T-helper 1 cell (primary cell): ENCODE results near the gene C1orf167.

Source experiments
- DNase-seq, 5 donors: peaks; one replicate each; pipeline ENCODE4 v3.0.0-alpha.2; 2012 to 2020

C1orf167 gene

DNA sequence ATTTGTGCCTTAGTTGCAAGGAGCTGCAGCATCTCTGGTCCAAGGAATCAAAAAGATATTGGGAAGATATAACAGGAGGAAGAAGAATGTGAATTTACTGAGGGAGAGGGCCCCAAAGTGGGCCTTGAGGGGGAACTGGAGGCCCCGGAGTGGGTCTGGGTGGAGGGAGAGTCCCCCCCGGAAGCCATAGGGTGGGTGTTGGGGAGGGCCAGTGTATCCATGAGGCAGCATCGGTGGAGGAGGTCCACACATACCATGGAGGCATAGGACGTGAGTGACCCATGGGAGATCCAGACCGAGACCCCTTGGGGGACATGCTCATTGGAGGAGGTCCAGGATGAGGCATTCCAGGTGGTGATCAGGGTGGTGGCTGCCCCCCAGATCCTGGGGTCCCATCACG lies 708 bp upstream of the C1orf167 start:
- DNase-seq: no peak

GRCh38 chr1:11764115-11764514 lies 2.1 kb downstream of the C1orf167 start:
- DNase-seq: no peak

DNA sequence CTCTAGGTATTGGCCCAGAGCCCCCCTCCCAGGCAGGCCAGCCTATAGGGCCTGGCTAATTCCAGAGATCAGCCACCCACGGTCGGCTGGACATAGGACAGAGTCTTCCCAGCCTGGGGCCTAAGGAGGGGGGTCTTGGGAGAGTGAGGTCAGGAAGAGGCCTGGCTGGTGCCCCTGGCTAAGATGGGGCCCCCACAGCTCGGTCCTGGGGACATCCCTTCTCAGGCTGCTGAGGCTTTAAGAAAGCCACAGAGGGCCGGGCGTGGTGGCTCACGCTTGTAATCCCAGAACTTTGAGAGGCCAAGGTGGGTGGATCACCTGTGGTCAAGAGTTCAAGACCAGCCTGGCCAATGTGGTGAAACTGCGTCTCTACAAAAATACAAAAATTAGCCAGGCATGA lies 2.5 kb downstream of the C1orf167 start:
- DNase-seq: no peak

DNA sequence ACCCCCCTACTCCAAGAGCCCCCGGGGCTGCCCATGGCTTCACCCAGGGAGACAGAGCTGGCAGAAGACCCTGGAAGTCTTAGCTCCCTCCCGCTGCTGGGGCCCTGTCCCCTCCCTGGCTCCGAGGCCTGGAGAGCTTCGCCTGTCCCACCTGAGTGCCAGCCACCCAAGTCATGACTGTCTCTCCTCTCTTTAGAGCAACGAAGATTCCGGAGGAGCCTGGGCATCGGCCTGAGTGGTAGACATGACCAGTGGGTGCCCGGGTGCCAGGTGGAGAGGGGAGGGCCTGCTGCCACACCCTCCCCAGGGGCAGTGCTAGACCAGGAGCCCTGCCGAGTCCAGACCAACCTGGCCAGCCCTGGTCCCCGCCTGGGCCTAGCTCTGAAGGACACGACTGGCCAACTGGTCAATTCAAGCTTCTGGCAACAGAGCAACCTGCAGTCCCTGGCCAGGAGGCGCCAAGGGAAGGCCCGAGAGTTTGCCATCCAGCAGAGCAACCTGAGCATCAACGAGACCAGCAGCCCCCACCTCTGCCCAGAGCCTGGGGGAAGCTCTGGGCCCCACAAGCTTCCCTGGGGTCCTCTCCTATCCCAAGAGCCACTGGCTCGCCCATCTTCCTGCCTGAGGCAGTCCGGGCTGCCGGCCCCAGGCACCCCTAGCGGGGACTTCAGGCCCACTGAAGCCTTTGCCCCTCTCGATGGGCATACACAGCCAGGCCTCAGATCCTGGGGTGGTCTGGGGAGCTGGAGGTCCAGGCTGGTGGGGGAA lies 3.9 kb downstream of the C1orf167 start:
- no peak for DNase-seq

DNA sequence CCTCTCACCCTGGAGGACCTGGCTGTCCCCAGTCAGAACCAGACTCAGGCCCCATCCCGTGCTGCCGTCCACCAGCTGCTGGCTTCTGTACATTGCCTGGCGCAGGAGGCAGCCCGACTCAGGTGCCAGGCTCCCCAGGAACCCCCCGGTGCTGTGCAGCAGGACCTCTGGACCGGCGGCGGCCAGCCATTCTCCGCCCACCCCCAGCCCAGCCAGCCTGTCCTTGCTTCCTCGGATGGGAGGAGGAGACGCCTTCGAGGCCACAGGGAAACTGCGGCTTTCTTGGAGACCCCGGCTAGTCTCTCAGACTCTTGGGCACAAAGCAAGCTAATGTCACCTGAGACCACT lies 4.4 kb downstream of the C1orf167 start:
- DNase-seq: no peak

DNA sequence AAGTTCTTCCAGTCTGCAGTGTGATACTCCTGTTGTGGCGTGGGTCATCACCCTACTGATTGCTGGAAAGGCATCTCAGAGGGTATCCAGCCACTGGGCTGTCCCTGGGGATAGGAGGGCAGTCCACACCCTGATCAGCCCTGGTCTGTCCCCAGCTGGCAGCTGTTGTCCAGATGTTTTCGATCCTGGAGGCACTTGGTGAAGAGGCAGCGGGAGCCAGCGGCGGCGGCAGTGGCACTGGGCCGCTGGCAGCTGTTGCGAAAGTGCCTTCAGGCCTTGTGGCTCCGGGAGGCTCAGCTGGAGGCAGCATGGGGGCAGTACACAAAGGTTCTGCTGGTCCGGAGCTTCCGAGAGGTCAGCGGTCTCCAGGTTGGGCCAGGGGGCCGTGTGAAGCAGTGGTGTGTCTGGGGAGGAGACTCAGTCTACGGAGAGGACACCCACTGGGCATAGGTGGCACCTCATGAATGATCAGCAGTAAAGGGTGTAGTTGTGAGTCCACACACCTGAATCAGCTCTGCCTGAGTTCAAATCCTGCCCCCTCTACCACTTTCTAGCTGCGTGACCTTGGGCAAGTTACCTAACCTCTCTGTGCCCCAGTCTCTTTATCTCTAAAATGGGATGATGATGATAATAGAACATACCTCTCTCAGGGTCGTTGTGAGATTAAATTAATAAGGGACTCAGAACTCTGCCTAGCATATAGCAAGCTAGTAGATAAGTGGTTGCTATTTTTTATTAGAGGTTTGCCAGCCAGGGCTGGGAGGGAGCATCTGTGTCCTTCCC lies 6.1 kb downstream of the C1orf167 start:
- no peak for DNase-seq

- DNase-seq: no peak
These were observed 6.8 kb downstream of the C1orf167 start for GRCh38 chr1:11768821-11769220.

DNA sequence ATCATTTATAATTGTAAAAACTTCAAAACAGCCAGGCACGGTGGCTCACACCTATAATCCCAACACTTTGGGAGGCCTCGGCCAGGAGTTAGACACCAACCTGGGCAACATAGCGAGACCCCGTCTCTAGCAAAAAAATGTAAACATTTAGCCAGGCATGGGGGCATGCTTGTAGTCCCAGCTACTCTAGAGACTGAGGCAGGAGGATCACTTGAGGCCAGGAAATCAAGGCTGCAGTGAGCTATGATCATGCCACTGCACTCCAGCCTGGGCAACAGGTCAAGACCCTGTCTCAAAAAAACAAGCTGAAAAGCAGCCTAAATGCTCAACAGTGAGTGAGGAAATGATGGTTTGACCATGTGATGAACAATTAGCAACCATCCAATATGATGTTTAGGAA lies 7.3 kb downstream of the C1orf167 start:
- DNase-seq: no peak

DNA sequence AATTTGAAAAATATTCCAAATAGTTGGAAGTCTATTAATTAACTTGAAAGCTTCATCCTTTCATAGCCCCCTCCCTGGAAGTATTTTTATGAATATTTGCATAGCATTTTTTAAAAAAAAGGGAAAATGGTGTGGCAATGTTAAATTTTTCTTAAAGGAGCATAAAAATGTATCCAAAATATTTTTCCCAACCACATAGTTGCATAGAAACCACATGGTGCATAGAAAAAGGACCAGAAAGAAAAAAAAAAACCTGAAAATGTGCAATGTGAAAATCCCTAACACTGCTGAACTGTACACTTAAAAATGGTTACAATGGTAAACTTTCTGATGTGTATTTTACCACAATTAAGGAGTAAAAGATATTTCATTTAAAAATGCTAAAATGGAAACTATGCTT lies 8.0 kb downstream of the C1orf167 start:
- DNase-seq: no peak

DNA sequence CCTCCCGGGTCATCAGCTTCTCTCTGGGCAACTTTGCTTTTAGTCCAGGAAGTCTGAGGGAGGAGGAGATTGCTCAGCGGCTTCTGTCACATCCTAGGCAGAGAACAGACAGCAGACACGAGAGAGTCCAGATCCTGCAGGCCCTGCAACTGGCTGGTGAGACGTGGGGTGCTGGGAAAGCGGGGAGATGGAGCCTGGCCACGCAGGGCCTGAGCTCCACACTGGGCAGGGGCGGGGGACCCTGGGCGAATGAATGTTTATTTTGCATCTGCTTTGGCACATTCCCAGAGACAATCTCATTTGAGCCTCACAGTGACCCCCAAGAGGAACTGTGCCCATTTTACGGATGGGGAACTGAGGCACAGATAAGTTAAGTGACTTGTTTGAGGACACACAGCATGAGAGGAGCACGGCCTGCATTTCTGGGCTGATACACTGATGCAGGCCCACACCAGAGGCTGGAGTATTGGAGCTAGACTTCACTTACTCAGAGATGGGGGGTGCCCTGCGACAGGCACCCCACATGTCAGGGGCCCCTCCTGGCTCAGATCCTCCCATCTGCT lies 9.6 kb downstream of the C1orf167 start:
- DNase-seq: no peak

GRCh38 chr1:11772458-11772857 lies 10.5 kb downstream of the C1orf167 start:
- no peak for DNase-seq

DNA sequence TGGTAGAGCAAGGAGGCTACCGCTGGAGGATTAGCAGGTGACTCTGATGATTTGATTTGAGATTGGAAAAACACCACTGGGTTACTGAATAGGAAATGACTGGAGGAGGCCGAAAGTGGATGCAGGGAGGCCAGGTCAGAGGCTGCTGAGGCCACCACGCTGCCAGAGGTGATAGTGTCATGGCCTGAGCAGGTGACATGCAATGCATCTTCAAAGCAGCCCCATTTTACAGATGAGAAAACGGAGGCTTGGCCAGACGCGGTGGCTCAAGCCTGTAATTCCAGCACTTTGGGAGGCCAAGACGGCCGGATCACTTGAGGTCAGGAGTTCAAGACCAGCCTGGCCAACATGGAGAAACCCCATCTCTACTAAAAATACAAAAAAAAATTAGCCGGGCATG lies 12.8 kb downstream of the C1orf167 start:
- no peak for DNase-seq

DNA sequence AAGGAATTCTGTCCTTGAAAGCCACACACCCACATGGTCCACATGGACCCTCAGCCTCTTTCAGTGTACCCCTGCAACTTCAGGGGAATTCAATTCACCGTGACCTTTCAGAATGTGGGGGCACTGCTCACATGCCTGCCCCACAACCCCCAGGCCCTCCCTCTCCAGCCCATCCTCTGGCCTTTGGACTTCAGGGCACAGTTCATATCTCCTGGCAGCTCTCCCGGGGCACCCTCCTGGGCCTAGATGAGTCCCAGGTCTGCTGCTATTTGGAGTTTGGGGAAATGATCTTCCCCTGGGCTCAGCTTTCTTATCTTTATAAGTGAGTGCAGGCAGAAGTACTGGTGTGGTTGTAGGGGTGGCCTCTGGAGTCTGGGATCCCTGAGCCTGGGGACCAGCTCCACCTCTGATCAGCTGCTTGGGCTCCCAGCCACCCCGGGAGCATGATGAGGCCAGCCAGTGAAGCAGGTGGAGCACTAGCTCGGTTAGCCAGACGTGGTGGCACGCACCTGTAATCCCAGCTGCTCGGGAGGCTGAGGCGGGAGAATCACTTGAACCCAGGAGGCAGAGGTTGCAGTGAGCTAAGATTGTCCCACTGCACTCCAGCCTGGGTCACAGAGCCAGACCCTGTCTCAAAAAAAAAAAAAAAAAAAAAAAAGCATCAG lies 15.8 kb downstream of the C1orf167 start:
- DNase-seq: no peak

DNA sequence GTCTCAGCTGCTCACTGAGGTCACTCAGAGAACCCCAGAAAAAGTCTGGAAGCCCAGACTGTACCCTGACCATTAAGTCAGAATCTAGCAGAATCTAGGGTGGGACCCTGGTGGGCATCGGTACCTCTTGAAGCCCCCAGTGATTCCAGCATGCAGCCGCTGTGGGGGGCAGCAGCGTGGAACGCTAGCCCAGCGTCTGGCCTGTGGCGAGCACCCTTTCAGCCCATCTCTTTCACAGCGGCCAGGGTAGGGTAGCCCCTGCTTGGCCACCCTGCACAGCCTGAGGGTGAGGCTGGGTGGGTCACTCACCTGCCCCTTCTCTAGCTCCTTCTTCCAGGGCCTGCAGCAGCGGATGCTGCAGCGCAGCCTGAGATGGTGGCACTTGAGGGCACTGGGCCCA lies 16.3 kb downstream of the C1orf167 start:
- no peak for DNase-seq

- no peak for DNase-seq
These were observed 17.0 kb downstream of the C1orf167 start for GRCh38 chr1:11778844-11779623.

- DNase-seq: no peak
These were observed 17.9 kb downstream of the C1orf167 start for GRCh38 chr1:11779715-11780379.

- no peak for DNase-seq
These were observed 18.6 kb downstream of the C1orf167 start for GRCh38 chr1:11780380-11781147.

DNA sequence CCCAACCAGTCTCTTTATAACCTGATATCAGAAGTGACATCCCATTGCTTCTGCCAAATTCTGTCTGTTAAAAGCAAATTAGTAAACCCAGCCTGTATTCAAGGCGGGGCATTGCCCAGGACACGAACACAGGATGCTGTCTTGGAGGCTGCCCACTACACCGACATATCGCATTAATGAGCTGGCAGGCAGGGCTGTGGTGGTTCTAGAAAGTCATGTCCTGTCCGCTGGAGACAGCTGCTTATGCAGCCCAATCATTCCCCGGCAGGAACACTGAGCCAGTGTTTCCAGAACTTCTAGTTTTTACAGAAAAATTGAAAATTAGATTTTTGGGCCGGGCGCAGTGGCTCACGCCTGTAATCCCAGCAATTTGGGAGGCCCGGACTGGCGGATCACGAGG lies 19.3 kb downstream of the C1orf167 start:
- DNase-seq: no peak

- no peak for DNase-seq
These were observed 20.2 kb downstream of the C1orf167 start for GRCh38 chr1:11782127-11782708.

- no peak for DNase-seq
These were observed 21.6 kb downstream of the C1orf167 start for GRCh38 chr1:11783556-11783955.
